ENCODE data around the gene SPRY2. TPM values are rescaled to one million over a fixed set of nuclear protein-coding genes. Genes with fewer than 3 reads are reported as not detected.
A peak's percentile ranks its signal among the peaks of the same experiment; 100 is the strongest.

SPRY2 gene
- total and polyA plus RNA-seq, 8 donors = 10.7 to 18.8 (median 14.4) TPM

DNA sequence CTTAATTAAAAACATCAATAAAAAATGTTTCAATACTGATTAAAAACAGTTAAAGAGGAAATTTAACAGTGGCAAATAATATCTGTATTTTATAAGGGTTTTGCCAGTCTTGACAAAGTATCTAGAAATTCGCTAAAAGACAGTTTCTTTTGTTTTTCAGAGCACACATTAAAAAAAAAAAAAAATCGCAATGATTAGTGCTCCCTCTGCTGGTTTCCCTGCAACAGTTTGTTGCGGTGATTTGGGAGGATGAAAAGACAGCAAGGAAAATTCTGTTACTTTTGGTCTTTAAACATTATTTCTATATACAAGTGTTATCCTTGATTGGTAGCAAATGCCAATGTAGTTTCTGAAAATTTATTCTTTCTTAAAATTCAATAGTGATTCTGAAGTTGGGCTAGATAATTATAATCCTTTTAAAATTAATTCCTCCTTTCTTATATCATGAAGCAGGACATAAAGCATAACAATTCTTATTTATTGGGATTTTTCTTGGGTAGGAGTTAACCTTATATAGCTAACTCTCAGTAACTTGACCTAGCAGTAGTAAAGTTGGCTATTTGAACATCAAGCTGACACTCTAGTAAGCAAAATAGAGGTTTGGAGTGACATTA lies 23.1 kb upstream of the SPRY2 start:
- no peak for DNase-seq
- H3K27ac ChIP-seq = no peak overlapping the region
- TF ChIP-seq, protein P1, sequence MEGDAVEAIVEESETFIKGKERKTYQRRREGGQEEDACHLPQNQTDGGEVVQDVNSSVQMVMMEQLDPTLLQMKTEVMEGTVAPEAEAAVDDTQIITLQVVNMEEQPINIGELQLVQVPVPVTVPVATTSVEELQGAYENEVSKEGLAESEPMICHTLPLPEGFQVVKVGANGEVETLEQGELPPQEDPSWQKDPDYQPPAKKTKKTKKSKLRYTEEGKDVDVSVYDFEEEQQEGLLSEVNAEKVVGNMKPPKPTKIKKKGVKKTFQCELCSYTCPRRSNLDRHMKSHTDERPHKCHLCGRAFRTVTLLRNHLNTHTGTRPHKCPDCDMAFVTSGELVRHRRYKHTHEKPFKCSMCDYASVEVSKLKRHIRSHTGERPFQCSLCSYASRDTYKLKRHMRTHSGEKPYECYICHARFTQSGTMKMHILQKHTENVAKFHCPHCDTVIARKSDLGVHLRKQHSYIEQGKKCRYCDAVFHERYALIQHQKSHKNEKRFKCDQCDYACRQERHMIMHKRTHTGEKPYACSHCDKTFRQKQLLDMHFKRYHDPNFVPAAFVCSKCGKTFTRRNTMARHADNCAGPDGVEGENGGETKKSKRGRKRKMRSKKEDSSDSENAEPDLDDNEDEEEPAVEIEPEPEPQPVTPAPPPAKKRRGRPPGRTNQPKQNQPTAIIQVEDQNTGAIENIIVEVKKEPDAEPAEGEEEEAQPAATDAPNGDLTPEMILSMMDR (IDR thresholded peaks at IDR 0.05) = peak; percentile 46 to 73 (median 58)
- H3K4me1 ChIP-seq = peaks cover 0 to 7% (median 4%) of the 10 kb centered on the region in 3 donors
- ATAC-seq = peak in 3 of 4 donors; percentile 58 to 68 (median 63)
- intact Hi-C loops (cut with DNase I) = loop anchor here in 2 of 3 donors (10.0 kb wide), 2 partner anchors 589 to 679 kb away; no protein-coding TSS in a partner anchor
- 0 to 1% methylated on average over 3 of the region's 3 CpGs for WGBS, 2 donors
- peak overlapping the region in 1 of 4 donors; percentile 7 for H3K4me3 ChIP-seq
- H3K36me3 ChIP-seq = no peaks in the 10 kb centered on the region
- FAIRE-seq = peak; percentile 95
- no peaks in the 10 kb centered on the region for H3K9me3 ChIP-seq
- no peaks in the 10 kb centered on the region for H3K27me3 ChIP-seq

DNA sequence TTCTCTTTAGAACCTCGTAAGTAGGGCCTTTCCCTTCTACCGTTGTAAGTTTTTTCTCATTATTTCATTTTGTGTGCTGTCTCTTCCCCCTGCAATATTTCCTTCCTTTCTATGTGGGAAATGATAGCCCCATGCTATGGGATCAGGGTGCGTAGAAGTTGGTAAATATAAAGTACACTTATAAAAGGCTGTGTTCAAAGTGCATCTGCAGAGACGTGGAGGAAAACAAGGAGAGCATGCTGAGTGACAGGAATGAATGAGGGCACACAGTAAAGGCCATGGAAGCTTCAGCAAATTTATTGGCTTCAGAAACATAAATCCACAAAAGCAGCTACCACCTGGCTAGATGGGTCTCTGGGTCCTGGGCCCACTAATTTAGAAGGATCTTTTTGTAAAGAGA lies 21.6 kb upstream of the SPRY2 start:
- Histone ChIP-seq H3K4me3 (no peak overlapping the region), H3K9me3 (no peaks in the 10 kb centered on the region), H3K36me3 (no peaks in the 10 kb centered on the region), H3K27me3 (no peaks in the 10 kb centered on the region), H3K4me1 (peaks cover 0 to 7% (median 4%) of the 10 kb centered on the region in 3 donors), H3K27ac (no peak overlapping the region)
- TF ChIP-seq, protein P1 (IDR thresholded peaks at IDR 0.05) = no peak
- intact Hi-C loops (cut with DNase I) = loop anchor here in 2 of 3 donors (10.0 kb wide), 2 partner anchors 588 to 678 kb away; no protein-coding TSS in a partner anchor
- no peak for DNase-seq
- ATAC-seq = no peak
- 87 to 92% methylated on average over 4 of the region's 4 CpGs for WGBS, 2 donors
- no peak for FAIRE-seq

GRCh38 chr13:80361883-80362327 lies 21.0 kb upstream of the SPRY2 start:
- H3K4me1 ChIP-seq = peaks cover 0 to 7% (median 4%) of the 10 kb centered on the region in 3 donors
- H3K27me3 ChIP-seq = no peaks in the 10 kb centered on the region
- ATAC-seq (peak in 3 of 4 donors; percentile 21 to 51 (median 32)), FAIRE-seq (no peak), DNase-seq (no peak)
- 47 to 57% methylated on average over 2 of the region's 2 CpGs for WGBS, 2 donors
- H3K9me3 ChIP-seq = no peaks in the 10 kb centered on the region
- intact Hi-C loops (cut with DNase I) = loop anchor here in 2 of 3 donors (10.0 kb wide), 2 partner anchors 587 to 677 kb away; no protein-coding TSS in a partner anchor
- TF ChIP-seq, protein P1 (IDR thresholded peaks at IDR 0.05) = no peak
- no peak overlapping the region for H3K27ac ChIP-seq
- no peak overlapping the region for H3K4me3 ChIP-seq
- H3K36me3 ChIP-seq = no peaks in the 10 kb centered on the region

DNA sequence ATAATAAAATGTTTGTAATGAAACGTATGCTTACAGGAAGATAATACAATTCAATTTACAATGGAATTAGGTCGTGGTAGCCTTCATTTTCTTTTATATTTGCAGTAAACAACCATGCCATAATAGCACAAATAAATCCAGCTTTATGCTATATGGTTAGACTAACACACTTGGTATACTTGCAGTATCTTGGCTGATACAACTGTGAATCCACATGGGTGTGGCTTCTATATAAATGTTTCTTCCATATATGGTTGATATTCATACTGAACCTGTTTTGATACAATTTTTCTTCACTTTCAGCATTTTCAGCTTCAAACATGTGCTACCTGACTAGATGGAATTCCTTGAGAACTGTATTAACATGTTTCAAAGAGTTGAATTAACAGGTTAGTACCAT lies 20.4 kb upstream of the SPRY2 start:
- ATAC-seq = no peak
- TF ChIP-seq, protein P1 (IDR thresholded peaks at IDR 0.05) = no peak
- no peak overlapping the region for H3K4me3 ChIP-seq
- intact Hi-C loops (cut with DNase I) = loop anchor here in 2 of 3 donors (10.0 kb wide), 2 partner anchors 586 to 676 kb away; no protein-coding TSS in a partner anchor
- FAIRE-seq = no peak
- H3K27ac ChIP-seq = no peak overlapping the region
- no peaks in the 10 kb centered on the region for H3K9me3 ChIP-seq
- H3K36me3 ChIP-seq = no peaks in the 10 kb centered on the region
- no peak for DNase-seq
- peaks cover 0 to 7% (median 4%) of the 10 kb centered on the region in 3 donors for H3K4me1 ChIP-seq
- 79 to 89% methylated on average over 2 of the region's 2 CpGs for WGBS, 2 donors
- H3K27me3 ChIP-seq = no peaks in the 10 kb centered on the region

DNA sequence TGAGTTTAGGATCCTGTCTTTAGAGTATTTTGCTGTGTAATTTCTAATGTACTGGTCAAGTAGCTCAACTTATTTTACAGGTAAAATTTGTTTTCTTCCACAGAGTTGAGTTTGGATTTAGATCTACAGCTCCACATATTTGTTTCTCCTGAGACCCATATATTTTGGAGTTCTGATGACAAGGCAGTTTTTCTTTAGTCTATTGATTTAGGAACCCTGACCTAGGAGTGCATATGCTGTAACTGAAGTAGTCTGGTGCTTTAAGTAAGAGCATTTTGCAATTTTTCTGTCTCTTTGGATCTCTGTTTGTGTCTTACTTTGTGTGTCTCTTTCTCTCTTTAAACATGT lies 19.5 kb upstream of the SPRY2 start:
- TF ChIP-seq, protein P1 (IDR thresholded peaks at IDR 0.05) = no peak
- peak overlapping the region in 1 of 4 donors; percentile 35 for H3K27ac ChIP-seq
- H3K4me1 ChIP-seq = peaks cover 0 to 7% (median 4%) of the 10 kb centered on the region in 3 donors
- DNase-seq = no peak
- intact Hi-C loops (cut with DNase I) = loop anchor here in 2 of 3 donors (10.0 kb wide), 2 partner anchors 586 to 676 kb away; no protein-coding TSS in a partner anchor
- H3K27me3 ChIP-seq = no peaks in the 10 kb centered on the region
- ATAC-seq = no peak
- H3K9me3 ChIP-seq = no peaks in the 10 kb centered on the region
- no peak for FAIRE-seq
- H3K36me3 ChIP-seq = no peaks in the 10 kb centered on the region
- H3K4me3 ChIP-seq = no peak overlapping the region

Measured in pancreas (tissue), 10 donors.